HG03108 (cell line): ENCODE results near the gene GSN.

Experiments
- ATAC-seq: cut with Tn5 transposase; IDR thresholded peaks from one replicate; pipeline ENCODE4 v1.9.1; 2021; ENCODE audit warnings: moderate library complexity; ENCODE audit not compliant: unreplicated experiment

Gene GSN

DNA sequence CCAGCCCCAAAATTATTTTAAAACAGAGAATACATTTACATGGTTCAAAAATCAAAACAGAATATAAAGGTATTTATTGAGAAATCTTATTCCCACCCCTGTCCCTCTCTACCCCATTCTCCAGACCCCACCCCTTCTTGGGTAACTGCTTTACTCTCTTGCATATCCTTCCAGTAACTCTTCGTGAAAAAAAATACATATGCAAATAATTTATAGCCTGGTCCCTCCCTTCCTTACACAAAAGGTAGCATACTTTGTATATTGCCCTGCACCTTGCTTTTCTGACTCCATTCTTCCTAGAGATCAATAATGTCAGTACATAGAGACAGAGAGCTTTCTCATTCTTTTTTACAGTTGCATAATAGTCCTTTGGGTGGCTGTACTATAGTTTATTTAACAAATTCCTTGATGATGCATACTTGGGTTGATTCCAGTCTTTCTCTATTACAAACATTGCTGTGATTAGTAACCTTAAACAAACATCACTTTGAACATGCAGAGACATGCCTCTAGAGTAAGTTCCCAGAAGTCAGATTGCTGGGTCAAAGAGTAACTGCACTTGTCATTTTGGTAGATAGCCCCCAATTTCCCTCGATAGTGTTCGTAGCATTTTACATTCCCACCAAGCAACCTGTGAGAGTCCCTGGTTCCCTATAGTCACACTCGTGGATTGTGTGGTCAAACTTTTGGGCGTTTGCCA lies 54.2 kb downstream of the GSN start:
- no peak for ATAC-seq

DNA sequence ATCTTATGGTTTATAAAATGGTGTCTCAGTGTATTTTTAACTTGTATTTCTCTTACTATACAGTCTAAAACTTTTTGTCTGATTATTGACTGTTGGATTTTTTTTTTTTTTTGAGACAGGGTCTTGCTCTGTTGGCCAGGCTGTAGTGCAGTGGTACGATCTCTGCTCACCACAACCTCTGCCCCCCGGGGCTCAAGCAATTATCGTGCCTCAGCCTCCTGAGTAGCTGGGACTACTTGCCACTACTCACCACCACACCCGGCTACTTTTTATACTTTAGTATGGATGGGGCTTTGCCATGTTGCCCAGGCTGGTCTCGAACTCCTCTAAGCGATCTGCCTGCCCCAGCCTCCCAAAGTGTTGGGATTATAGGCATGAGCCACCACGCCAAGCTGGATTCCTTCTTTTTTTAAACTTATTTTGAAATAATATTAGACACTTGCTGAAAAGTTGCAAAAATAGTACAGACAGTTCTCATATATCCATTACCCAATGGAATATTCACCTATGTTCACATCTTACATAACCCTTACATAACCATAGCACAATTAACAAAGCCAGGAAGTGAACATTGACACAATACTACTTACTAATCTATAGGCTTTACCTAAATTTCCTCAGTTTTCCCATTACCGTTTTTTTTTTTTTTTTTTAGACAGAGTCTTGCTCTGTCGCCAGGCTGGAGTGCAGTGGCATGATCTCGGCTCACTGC lies 54.9 kb downstream of the GSN start:
- ATAC-seq: no peak

GRCh38 chr9:121323449-121324151 lies 55.6 kb downstream of the GSN start:
- ATAC-seq: no peak

GRCh38 chr9:121324316-121324715 lies 56.4 kb downstream of the GSN start:
- no peak for ATAC-seq

DNA sequence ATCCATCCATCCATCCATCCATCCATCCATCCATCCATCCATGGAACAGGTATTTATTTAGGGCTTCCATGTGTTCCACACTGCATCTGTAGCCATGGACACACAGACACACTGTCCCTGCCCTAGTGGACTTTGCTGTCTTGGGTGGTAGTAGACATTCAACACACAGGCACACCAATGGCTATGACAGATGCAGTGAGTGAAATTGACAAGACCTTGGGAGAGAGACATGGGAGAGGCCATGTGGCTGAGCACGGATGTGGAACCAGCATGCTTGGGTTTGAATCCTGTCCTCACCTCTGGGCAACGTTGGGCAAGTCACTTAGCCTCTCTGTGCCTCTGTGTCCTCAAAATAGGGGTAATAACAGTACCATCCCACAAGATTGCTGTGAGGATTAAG lies 56.8 kb downstream of the GSN start:
- no peak for ATAC-seq

DNA sequence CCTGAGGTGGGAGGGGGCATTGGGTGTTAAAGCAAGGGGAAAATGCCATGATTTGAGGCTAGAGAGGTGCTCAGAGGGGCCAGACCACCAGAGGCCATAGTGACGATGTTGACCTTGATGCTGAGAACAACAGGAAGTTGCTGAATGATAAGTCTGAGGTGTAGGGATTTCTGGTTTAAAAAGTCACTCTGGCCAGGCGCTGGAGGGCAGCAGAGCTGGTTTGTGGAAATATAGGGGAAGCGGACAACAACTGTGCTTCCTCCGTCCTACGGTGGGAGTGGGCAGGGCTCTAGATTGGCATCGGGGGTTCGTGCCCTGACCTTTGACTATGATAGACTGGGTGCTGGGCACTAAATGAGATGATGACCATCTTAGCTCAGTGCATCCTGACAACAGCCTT lies 57.4 kb downstream of the GSN start:
- no peak for ATAC-seq

GRCh38 chr9:121326130-121326838 lies 58.3 kb downstream of the GSN start:
- no peak for ATAC-seq

DNA sequence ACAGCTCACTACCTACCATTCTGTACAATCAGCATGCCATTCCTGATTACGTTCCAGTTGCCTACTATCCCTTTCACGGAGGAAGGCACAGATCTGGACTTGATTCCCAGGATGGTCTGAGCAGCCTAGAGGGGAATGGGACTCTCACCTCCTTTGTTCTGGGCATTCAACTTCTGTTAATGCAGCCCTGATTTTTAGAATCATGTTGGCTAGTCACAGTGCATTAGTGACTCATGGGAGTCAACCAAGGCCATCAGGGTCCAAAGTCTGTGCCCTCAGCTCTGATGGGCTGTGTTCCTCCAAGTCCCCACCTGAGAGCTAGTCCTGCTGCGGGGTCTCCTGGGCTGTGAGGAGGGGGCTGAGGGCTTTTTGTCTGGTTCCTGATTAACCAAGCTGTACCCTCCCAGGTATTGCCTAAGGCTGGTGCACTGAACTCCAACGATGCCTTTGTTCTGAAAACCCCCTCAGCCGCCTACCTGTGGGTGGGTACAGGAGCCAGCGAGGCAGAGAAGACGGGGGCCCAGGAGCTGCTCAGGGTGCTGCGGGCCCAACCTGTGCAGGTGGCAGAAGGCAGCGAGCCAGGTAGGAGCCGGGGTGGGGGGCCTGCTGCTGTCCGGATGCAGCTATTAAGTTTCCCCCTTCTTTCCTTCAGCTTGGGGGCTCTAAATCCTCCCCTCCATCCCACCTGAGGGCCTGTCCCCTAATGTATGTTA lies 59.1 kb downstream of the GSN start:
- ATAC-seq: no peak

- no peak for ATAC-seq
These were observed 60.5 kb downstream of the GSN start for GRCh38 chr9:121328476-121328875.

DNA sequence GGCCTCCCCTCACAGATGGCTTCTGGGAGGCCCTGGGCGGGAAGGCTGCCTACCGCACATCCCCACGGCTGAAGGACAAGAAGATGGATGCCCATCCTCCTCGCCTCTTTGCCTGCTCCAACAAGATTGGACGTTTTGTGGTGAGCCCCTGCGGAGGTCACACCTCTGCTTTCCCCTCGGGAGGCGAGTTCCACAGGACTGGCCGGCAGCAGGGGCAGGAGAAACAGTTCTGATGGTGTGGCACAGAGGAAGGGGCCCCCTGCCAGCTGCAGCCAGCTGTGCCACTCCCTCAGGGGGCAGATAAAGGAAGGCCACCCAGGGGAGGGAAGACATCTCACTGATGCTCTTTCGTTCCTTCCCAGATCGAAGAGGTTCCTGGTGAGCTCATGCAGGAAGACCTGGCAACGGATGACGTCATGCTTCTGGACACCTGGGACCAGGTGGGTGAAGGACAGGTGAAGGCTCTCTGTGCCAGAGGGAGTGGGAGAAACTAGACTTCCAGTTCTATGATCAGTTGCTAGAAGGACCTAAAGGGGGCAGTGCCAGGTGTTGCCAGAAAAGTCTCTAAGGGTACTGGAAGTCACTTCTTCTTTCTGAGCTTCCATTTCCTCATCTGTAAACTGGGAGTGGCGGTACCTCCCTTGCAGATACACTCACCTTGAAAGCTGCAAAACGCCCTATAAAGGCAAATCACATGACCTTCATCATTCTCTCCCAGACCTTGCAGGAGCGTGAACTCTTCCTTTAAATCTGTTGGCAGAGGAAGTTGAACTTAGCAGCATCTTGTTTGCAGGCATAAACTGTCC lies 61.1 kb downstream of the GSN start:
- no peak for ATAC-seq

DNA sequence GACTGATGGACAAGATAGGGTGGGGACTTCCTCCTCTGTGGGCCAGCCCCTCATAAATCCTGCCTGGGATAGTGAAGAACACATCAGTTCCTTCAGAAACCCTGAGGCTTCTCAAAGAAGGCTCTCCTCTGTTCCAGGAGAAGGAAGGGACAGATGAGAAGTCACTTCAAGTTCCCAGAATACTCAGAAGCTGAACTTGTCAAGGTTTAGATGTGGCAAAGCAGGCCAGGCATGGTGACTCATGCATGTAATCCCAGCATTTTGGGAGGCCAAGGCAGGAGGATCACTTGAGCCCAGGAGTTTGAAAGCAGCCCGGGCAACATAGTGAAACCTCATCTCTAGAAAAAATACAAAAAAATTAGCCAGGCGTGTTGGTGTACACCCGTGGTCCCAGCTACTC lies 63.6 kb downstream of the GSN start:
- ATAC-seq: no peak

GRCh38 chr9:121331992-121332685 lies 64.2 kb downstream of the GSN start:
- ATAC-seq: no peak

DNA sequence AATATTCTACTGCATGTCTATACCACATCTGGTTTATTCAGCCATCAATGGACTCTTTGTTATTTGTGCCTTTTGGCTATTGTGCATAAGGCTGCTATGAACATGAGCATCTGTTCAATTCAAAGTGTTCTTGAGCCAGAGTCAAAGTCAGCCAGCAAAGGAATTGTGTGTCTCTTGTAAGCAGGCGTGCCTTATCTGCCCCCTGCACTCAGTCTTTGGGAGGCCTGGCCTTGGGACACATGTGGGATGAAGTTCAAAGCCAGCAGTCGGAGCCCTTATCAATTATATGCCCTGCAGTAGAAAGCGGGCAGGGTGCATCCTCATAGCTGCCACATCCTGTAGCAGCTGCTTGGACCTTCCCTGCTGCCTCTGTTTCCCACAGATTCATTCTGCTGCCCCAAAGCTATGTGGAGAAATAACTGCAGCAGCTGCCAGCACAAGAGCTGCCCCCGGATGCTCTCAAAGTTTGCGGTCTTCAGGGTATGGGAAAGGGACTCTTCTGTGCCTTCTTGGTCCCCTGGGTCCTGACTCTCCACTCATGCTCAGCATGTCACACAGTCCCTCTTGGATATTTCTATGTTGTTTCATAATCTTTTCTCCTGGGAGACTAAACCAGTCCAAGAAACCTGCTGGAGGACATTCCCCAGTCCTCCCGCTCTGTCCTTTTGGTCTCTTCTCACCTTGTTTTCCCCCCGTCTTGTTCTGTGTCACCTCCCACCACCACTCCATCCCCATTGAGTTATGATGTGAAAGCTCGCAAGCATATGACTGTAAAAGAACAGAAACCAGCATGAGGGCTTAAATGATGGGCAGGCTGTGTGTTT lies 66.2 kb downstream of the GSN start:
- no peak for ATAC-seq

DNA sequence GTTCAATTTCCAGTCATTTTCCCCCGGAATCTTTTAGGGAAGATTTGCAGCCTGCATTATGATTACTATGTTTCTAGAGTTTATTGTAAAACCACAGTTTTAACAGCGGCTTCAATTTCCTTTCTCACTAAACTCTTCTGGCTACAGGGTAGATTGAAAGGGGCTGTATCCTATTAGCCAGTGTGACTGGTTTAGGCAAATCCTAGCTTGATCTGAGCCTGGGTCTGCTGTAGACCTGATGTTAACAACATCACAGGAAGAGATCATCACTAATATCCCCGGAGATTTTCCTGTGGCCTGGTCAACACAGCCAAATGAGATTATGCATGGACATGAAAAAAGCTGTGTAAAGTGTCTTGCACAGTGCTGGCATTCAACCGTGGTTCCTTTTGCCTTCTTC lies 68.7 kb downstream of the GSN start:
- ATAC-seq: no peak

DNA sequence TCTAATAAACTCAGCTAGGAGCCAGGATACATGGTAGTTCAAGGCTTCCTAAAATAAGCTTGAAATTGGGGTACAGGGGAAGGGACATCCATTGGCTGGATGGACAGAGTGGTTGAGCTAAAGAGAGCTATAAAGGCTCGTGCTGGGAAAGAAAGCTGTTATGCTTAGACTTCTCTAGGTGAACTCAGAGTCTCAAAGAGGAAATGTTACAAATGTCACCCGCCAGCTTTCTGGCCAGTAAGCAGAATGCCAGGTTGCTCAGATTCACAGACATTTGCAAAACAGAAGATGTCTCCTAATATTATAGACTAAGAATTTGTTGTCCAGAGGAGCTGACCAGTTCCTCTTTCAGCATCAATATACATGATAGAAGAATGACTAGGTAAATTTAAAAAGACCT lies 71.5 kb downstream of the GSN start:
- ATAC-seq: no peak

DNA sequence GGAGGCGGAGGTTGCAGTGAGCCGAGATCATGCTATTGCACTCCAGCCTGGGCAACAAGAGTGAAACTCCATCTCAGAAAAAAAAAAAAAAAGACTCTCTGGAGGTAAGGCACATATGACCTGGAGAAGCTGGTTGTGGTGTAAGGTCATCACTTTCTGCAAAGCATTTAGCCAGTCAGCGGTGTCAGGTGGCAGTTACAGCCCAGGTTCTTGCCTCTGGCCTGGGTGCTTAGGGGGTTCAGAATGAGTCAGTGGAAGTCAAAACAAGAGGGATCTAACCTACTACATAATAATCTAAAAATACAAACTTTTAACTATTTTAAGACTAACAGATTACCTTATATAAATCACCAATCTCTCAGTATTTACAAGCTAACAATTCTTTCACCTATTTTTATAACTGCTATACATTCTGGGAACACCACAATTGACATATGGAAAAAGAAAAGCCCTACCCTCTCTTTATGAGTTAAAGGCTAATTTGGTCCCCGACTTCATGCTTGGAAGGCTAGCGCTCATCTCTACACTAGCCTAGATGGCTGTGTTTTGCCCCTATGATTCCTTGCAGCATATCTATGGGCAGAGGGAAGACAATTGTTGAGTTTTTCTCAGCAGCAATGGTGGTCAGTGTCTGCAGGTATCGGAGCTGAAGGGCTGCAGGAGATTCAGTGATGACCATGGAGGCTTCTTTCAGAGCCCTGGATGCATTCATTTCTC lies 72.9 kb downstream of the GSN start:
- ATAC-seq: peak; percentile 72

- no peak for ATAC-seq
These were observed 76.2 kb downstream of the GSN start for GRCh38 chr9:121344184-121344583.

DNA sequence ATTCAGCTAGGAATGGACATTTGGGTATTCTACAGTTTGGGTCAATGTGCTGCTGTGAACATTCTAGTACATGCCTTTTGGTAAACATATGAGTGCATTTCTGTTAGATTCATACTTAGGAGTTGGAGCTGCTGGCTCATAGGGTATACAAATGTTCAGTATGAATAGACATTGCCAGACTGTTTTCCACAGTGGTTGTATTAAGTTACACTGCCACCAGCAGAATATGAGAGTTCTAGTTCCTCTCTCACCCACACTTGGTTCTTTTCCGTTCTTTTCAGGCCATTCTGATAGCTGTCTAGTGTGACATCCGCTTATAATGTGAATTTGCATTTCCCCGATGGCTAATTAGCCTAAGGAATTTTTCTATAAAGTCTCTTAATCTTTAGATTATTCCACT lies 77.1 kb downstream of the GSN start:
- no peak for ATAC-seq
